Measurements from ENCODE around the gene GASK1A.
A peak's percentile ranks its signal among the peaks of the same experiment; 100 is the strongest.

GRCh38 chr3:42961633-42962032, 17.5 kb upstream of the GASK1A start:
- TF ChIP-seq, protein P1, sequence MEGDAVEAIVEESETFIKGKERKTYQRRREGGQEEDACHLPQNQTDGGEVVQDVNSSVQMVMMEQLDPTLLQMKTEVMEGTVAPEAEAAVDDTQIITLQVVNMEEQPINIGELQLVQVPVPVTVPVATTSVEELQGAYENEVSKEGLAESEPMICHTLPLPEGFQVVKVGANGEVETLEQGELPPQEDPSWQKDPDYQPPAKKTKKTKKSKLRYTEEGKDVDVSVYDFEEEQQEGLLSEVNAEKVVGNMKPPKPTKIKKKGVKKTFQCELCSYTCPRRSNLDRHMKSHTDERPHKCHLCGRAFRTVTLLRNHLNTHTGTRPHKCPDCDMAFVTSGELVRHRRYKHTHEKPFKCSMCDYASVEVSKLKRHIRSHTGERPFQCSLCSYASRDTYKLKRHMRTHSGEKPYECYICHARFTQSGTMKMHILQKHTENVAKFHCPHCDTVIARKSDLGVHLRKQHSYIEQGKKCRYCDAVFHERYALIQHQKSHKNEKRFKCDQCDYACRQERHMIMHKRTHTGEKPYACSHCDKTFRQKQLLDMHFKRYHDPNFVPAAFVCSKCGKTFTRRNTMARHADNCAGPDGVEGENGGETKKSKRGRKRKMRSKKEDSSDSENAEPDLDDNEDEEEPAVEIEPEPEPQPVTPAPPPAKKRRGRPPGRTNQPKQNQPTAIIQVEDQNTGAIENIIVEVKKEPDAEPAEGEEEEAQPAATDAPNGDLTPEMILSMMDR (conservative IDR thresholded peaks at IDR 0.05): peak; percentile 76
- no peak for TF ChIP-seq EZH2 (IDR thresholded peaks at IDR 0.05; ENCODE audit: low read depth)

Measured in PC-9 (cell line).